Gastroesophageal sphincter (tissue), 4 donors: ENCODE data around the gene NDOR1. TPM values are rescaled to one million over a fixed set of nuclear protein-coding genes. Genes with fewer than 3 reads are reported as not detected.

Source experiments
- ATAC-seq: fragments of 150-250 bp; one replicate; pipeline ENCODE4 v1.9.1; 2016; ENCODE audit warnings: mild to moderate bottlenecking, moderate library complexity
- H3K27ac ChIP-seq, 4 donors: fragments of 200-600 bp; sonication (generic) in 3 of 4; 1 replicate in 3 of 4; 2 replicates in 1 of 4; pipeline ENCODE4 v1.5.1; 2016 to 2019
- H3K27me3 ChIP-seq: fragments of 200-600 bp; sonication (generic); one replicate; pipeline ENCODE4 v1.5.1; 2019
- H3K36me3 ChIP-seq, 2 donors: fragments of 200-600 bp; sonication (generic); one replicate each; pipeline ENCODE4 v1.5.1; 2019; ENCODE audit warnings: control low read depth in 1 of 2
- H3K4me1 ChIP-seq, 3 donors: fragments of 200-600 bp; sonication (generic); 1 replicate in 2 of 3; 2 replicates in 1 of 3; pipeline ENCODE4 v1.5.1; 2016 to 2019; ENCODE audit warnings: control low read depth in 2 of 3
- H3K4me3 ChIP-seq, 2 donors: fragments of 200-600 bp; sonication (generic); one replicate each; pipeline ENCODE4 v1.5.1; 2019; ENCODE audit warnings: mild to moderate bottlenecking in 1 of 2, moderate library complexity in 1 of 2
- H3K9me3 ChIP-seq, 3 donors: fragments of 200-600 bp; sonication (generic); one replicate each; pipeline ENCODE4 v1.5.1; 2017 to 2019; ENCODE audit warnings: control low read depth in 2 of 3
- CTCF ChIP-seq, 4 experiments: fragments of 200-600 bp in 2 of 4; fragments of 450-650 bp in 2 of 4; sonication (generic) in 1 of 4; IDR thresholded peaks; one replicate each; pipeline ENCODE4 v1.5.1; 2017 to 2019; ENCODE audit warnings: antibody characterized with exemption in 4 of 4, mild to moderate bottlenecking in 2 of 4, moderate library complexity in 2 of 4
- EP300 ChIP-seq: sonication (generic); formaldehyde crosslinking; IDR thresholded peaks from one replicate; pipeline ENCODE4 v1.6.1; 2017; ENCODE audit warnings: antibody characterized with exemption, mild to moderate bottlenecking
- POLR2A ChIP-seq, 2 donors: fragments of 450-650 bp; IDR thresholded peaks; one replicate each; pipeline ENCODE4 v1.6.1; 2017; ENCODE audit warnings: antibody characterized with exemption in 2 of 2, mild to moderate bottlenecking in 2 of 2, moderate library complexity in 1 of 2
- POLR2AphosphoS5 ChIP-seq: sonication (generic); formaldehyde crosslinking; IDR thresholded peaks from one replicate; pipeline ENCODE4 v1.6.1; 2017; ENCODE audit warnings: antibody characterized with exemption
- WGBS, 2 donors: methylation state at CpG; one replicate each; pipeline ENCODE4 v1.1.5; 2018; ENCODE audit warnings: low coverage in 1 of 2; 5-methylcytosine and 5-hydroxymethylcytosine counted together
- total RNA-seq, 4 donors: library from RNA; depleted of rRNA; stranded (reverse); fragments of >200 nt; gene quantifications; one replicate each; pipeline ENCODE4 v1.1.0, GENCODE V29; 2016

NDOR1 gene
- total RNA-seq, 4 donors from 2014 or later: 4.6 to 9.8 (median 7.6) TPM

GRCh38 chr9:137230705-137231371 lies 25.3 kb downstream of the NDOR1 start, which contains the start of gene SLC34A3:
Gene SLC34A3, plus strand, starts transcription at chr9:137230901. Its CDS starts 802 bp downstream, at chr9:137231703.
- TF ChIP-seq POLR2A (IDR thresholded peaks at IDR 0.05) (no peak), CTCF (IDR thresholded peaks at IDR 0.05) (no peak), POLR2AphosphoS5 (no peak), EP300 (no peak)
- WGBS, 2 donors: no CpG with 5 or more reads among the region's 14 CpGs
- H3K27me3 ChIP-seq: peaks cover 90% of the 10 kb centered on the region
- H3K4me1 ChIP-seq: peaks cover 0 to 20% (median 6%) of the 10 kb centered on the region in 3 donors
- H3K27ac ChIP-seq: no peak within 1 kb of the TSS
- no peaks in the 10 kb centered on the region for H3K36me3 ChIP-seq
- H3K9me3 ChIP-seq: no peaks in the 10 kb centered on the region
- H3K4me3 ChIP-seq: no peak within 1 kb of the TSS
- no peak for ATAC-seq

- no peak overlapping the region for H3K4me3 ChIP-seq
- H3K4me1 ChIP-seq: peaks cover 0 to 27% (median 13%) of the 10 kb centered on the region in 3 donors
- H3K27me3 ChIP-seq: peaks cover 85% of the 10 kb centered on the region
- no peaks in the 10 kb centered on the region for H3K36me3 ChIP-seq
- 60% methylated on average over 2 of the region's 23 CpGs; no CpG with 5 or more reads in 1 of the 2 donors for WGBS, 2 donors
- ATAC-seq: no peak
- H3K9me3 ChIP-seq: no peaks in the 10 kb centered on the region
- no peak overlapping the region for H3K27ac ChIP-seq
- TF ChIP-seq CTCF (IDR thresholded peaks at IDR 0.05): no peak
- TF ChIP-seq EP300: no peak
- TF ChIP-seq POLR2A (IDR thresholded peaks at IDR 0.05): no peak
- no peak for TF ChIP-seq POLR2AphosphoS5
Observed at GRCh38 chr9:137231372-137232039, 26.0 kb downstream of the NDOR1 start.

GRCh38 chr9:137232101-137232500 lies 26.6 kb downstream of the NDOR1 start:
- no peak for TF ChIP-seq POLR2AphosphoS5
- TF ChIP-seq POLR2A (IDR thresholded peaks at IDR 0.05): no peak
- TF ChIP-seq EP300: no peak
- TF ChIP-seq CTCF (IDR thresholded peaks at IDR 0.05): no peak
- Histone ChIP-seq H3K36me3 (no peaks in the 10 kb centered on the region), H3K9me3 (no peaks in the 10 kb centered on the region), H3K4me1 (peaks cover 0 to 31% (median 17%) of the 10 kb centered on the region in 3 donors), H3K27me3 (peaks cover 79% of the 10 kb centered on the region), H3K4me3 (no peak overlapping the region), H3K27ac (no peak overlapping the region)
- 60% methylated on average over 2 of the region's 10 CpGs; no CpG with 5 or more reads in 1 of the 2 donors for WGBS, 2 donors
- ATAC-seq: no peak

- H3K9me3 ChIP-seq: no peaks in the 10 kb centered on the region
- no peaks in the 10 kb centered on the region for H3K36me3 ChIP-seq
- H3K4me1 ChIP-seq: peaks cover 0 to 31% (median 15%) of the 10 kb centered on the region in 3 donors
- no peak for ATAC-seq
- 75% methylated on average over 10 of the region's 24 CpGs; no CpG with 5 or more reads in 1 of the 2 donors for WGBS, 2 donors
- H3K4me3 ChIP-seq: no peak overlapping the region
- TF ChIP-seq POLR2A (IDR thresholded peaks at IDR 0.05) (no peak), POLR2AphosphoS5 (no peak), EP300 (no peak), CTCF (IDR thresholded peaks at IDR 0.05) (no peak)
- peaks cover 75% of the 10 kb centered on the region for H3K27me3 ChIP-seq
- no peak overlapping the region for H3K27ac ChIP-seq
Observed at GRCh38 chr9:137232510-137232909, 27.0 kb downstream of the NDOR1 start.
